Fibroblast of the conjunctiva (primary cell): ENCODE results near the gene JAZF1.

Experiments used
- DNase-seq: peaks from one replicate; pipeline ENCODE4 v3.0.0-alpha.2; 2010; ENCODE audit warnings: low read depth

The JAZF1 gene

DNA sequence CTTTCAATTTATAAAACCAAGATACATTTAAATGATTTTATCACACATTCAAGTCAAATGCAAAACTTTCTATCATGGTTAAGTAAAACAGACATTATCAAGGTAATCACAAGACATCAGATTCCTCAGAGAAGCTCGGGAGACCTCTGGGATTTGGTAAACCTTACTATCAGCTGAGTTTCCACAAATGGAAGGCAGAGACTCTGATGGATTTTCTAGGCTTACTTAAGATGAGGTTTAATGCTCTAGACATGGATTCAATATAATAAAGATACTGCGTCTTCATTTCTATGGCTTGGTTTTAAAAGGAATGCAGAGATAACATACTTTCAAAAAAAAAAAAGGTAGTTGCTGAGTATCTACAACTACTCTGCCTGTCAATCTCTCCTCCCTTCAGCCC lies 171.7 kb downstream of the JAZF1 start:
- no peak for DNase-seq

DNA sequence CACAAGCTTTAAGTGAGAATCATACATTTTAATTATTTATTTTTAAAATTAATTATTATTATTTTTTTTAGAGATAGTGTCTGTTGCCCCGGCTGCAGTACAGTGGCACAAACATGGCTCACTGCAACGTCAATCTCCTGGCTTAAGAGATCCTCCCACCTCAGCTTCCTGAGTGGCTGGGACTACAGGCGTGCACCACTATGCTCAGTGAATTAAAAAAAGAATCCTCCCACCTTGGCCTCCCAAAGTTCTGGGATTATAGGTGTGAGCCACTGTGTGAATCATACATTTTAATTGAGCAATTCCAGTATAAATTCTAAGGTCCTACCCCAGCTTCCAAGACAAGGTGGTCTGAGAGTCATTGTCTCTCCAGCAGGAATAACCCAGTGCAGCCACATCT lies 172.4 kb downstream of the JAZF1 start:
- DNase-seq, result no peak

DNA sequence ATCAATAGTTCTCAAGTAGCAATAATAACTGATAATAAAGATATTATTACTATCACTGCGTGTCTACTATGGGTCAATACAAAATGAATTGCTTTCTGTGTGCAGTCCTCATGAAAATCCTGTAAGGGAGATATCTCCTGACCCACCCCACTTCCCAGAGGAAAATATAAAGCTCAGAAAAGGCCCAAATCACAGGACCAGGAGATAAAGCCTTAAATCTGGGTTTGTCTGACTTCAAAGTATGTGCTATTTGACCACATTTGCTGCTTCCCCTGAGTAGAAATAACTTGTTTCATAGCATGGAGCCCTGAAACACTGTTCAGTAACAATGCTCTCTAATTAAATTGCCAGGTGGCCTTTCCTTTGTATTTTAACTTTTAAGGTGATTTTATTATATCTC lies 174.1 kb downstream of the JAZF1 start:
- DNase-seq, result no peak

DNA sequence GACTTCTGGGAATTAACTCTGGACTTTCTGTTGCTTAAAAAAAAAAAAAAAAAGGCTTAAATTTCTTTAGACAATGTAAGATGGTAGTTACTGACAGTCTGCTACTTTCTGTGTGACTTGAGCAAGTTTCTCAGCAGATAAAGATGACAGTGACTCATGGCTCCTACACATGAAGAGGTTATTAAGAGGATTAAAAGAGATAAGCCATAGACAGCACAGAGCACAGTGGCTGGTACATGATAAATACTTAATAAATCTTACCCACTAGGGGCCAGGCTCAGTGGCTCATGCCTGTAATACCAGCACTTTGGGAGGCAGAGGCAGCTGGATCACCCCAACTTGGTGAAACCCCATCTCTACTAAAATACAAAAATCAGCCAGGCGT lies 174.8 kb downstream of the JAZF1 start:
- no peak for DNase-seq

DNA sequence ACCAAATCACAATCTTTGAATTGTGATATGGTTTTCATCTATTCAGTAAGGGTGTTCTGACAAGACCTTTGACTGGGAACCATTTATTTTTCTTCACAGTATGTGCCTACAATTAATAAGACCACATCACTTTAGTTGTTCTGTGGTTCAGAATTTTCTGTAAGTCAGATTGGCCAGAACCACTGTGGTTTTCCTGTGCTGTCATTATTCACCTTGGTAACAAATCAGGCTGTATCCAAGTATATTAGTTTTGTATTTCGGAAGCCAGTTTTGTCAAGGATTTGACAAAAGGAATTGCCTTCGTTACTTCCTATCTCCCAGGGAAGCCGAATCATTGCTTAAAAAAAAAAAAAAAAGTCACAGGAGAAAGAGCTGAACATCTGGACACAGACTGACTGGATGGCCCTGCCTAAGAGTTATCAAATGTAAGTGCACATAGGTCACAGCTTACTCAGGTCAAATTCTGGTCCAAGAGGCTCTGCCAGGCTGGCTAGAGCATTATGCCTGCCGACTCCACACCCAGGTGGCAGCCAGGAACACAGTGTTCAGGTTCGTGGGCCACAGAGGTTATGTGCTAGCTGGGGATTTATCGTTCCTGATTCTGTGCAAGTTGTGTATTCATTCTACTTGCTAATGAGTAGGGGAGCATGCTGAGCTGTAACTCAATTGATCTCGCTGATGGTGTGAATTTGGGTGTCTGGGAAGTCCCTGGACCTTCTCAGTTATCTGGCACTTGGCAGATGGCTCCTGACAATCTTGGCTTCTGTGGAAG lies 175.3 kb downstream of the JAZF1 start:
- no peak for DNase-seq

DNA sequence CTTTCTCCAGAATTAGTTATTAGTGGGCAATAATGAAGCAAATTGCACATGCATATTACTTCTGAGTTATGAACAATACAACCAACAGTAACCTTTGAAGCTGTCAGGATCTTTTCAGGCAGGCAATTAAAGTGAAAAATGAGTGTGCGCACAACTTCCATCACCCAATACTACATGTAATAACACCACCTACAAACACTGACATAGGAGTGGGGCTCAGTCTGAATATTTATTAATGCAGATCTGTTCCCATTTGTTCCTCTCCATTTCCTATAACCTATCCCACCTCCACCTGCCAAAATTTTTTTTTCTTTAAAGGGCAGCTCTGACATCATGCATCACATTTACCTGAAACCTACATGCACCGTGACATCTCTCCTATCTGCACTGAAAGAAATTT lies 177.2 kb downstream of the JAZF1 start:
- DNase-seq, result no peak

DNA sequence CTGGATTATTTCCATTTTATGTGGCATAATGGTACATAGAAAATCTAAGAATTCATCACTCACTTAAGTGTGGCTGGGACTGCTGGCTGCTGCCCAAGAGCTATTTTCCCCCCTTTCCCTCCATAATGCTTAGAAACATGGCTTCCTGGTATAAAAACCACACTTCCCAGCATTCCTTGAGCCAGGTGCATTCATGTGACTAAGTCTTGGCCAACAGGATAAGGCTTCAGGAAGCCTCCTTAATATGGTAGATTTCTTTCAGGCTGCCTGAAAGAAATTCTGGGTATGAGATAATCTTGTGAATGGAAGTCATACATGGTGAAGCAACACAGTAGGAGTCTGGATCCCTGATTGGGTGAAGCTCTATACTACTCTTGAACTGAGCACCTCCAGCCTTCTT lies 178.0 kb downstream of the JAZF1 start:
- DNase-seq, result no peak

DNA sequence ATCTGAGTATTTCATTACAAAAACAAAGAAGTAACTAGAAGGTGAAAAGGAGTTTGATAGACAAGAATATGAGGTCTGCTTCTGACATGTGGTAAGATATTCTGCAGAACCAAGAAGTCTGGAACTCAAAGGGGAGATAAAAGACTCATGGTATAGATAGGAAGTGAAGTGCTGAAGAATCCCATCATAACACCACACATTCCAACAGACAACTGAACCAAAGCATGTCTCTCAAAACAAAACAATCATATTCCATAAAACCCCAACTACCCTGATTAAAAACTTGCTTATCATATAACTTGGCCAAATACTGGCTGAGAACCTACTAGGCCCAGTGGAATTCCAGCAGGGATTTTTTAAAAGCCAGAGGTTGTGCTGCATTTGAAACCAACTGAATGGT lies 178.7 kb downstream of the JAZF1 start:
- no peak for DNase-seq

DNA sequence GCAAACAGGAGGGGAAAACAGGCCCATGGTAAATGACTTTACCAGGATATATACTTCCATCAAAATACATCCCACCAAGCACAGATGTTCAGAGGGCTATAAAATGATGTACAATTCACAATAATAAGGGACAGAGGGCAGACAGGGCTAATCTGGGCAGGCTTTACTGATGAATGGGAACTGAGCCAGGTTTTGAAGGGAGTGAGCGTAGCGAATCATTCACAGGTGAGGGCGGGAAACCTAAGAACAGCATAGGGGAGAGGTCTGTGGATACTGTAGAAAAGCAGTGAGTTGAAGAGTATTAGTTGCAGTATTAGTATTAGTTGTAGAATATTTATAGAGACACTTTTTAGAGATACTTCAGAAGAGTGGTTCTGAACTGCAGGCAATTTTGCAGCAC lies 180.8 kb downstream of the JAZF1 start:
- DNase-seq, result no peak

DNA sequence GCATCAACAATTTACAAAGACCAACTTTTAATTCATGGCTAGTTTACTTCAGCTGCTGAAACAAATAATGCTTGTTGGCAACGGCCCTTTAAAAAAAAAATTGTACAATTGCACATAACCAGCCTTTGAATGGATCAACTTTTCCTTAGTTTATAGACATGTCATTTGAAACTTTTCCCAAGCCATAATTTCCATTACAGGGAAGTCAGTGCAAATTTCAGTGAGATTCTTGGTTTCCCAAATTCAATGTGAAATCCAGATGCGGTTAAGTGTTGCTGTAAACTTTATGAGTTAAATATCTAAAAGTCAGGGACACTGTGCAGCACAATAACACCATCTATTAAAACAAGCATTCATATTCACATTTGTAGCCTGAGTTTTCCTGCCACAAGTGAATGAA lies 182.2 kb downstream of the JAZF1 start:
- DNase-seq, result no peak

DNA sequence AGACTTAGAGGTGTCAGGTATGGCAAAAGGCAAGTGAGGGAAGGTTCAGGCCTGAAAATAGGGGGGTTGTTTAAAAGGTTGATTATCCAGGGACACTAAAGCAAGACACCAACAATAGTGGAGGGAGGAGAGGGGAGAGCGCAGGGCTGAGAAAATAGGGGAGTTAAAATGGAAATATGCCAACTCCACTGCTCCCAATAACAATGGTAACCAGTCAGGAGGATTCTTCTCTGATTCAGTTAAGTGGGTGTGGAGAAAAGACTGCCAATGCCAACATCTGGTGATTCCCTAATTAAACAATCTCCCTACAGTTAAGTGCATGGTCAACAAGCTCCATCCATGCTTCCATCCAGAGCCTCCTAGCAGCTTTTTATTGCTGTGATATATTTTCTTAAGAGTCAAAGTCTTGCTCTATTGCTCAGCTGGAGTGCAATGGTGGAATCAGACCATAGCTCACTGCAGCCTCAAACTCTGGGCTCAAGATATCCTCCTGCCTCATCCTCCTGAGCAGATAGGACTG lies 183.3 kb downstream of the JAZF1 start:
- DNase-seq, result no peak

DNA sequence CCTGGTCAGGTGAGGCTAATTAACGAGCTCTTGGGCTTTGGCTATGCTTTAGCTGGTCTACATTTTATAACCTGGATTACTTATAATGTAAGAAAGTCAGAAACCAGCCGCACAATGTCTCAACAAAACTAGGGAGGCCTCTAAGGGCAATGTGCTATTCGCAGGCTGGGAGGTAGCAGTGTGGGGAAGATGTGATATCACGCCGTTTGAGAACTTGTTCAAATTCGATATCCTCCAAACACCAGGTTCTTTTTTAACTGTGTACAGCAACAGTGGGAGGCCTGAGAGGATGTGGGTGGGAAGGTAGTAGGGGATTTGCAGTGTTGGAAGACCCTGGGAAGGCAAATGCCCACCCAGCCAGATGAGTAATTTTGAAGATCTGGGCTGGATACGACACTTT lies 184.5 kb downstream of the JAZF1 start:
- DNase-seq, result no peak

DNA sequence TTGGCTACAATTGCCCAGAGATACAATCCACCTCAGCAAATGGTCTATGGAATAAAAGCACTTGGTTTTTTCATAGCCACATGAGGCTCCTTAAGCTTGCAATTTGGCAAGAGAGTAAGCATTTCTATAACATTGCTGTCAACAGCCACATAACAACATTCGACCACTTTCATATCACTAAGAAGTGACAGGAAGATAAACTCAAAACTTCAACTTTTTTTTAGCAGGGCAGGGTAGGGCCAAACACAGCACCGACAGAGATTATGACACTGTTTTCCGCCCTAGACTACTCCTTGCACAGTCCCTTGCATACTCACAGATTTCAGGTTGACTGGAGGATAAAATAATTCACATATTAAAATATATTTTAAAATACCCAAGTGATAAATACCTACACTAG lies 185.4 kb downstream of the JAZF1 start:
- no peak for DNase-seq

DNA sequence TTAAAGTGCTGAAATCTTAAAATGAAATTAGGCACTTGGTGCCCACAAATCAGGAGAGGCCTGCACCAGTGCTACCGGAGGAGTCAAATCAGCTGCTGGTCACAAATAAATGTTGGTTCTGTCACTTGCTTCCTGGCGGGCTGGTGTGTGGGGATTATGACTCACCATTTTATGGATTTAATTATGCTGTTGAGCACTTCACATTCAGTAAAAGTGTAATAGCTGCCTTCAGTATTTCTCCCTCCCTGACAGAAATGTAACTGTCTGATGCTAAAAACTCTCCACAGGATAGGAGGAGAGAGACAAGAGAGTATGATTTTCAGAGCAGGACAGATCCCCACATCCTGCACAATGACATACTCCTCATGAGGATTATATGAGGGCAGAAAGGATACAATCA lies 186.0 kb downstream of the JAZF1 start:
- no peak for DNase-seq

DNA sequence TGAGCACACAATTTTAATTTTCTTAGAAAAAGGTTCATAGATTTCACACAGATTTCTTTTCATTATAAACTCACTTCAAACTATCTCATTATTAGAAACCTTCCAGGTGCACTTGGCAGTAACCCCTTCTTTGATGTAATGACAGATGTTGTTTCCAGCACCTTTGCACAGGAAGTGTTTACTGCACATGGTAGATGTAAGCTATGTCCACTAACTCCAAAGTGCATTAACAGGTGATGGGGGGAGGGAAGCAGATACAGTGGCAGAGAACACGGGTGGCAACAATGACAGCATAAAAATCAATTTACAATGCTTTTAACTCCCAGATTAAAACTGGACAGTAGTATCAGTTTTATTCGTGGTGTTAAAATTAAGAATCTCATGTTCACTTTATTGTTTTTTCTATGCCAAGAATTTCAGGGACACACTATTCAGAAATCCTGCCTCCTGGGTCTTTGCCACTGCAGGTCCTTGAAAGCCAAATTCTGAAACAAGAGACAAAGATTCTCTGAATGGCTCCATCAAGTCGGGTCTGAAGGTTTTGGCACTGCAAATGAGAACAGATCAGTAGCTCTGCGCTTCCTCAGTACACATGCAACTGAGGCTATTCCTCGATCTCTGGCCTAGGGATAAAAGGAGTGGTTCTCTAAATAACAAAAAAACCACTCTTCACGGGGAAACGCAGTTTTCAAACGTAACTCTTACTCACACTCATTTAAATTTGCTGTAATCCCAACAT lies 187.7 kb downstream of the JAZF1 start:
- no peak for DNase-seq

DNA sequence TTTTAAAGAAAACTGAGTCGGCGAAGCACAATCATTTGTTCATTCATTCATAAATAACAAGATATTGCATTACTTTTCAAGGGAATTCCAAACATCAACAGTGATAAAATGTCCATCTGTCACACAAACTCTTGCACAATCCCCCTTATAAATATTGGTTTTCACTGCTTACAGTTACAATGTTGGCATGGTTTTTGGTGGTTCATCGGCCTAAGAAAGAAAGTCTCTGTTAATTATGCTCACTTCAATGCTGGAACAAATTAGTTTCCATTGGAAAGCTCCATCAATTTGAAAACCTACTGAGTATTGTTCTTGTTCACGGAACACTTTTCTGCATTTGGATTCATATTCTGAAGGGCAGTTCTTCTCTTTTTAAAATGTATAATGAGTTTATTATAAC lies 188.5 kb downstream of the JAZF1 start:
- no peak for DNase-seq

DNA sequence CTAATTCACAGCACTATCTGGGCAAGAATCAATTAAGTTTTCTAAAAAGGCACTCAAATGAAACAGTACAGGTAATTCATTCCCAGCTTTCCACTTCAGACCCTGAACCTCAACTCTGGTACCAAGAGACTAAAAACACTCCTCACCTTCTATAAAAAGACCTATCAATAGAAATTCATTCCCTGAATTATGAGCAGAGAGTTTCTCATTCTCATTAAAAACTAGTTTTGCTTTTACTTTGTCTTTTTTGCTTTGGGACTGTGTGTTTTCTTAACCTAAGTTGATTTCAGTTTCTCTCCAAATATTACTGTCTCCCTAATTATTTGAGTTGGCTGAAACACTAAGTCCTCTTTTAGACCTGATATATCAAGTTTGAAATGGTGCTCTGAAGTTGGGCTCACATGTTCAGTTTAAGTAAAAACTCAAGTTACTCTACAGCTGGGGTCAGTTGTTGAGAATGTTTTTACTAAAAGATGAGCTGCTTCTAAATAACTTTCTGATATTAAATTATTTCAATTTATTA lies 189.5 kb downstream of the JAZF1 start:
- no peak for DNase-seq

DNA sequence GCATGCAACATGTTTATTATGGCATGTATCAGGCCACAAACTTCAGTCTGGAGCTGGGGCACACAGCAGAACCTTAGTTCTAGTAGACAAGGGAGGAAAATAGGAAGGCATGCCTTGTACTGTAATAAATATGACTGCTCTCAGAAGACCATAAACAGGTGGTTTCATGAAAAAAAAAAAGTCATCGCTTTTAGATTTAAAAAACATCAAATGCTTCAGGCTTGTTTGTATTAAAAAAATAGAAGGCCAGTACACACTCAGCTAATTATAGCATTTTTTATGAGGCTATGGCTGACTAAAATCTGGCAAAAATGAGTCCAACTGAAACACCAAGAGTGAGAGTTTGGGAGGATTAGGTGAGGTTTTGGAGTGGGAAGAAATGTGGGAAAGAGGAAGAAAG lies 204.1 kb downstream of the JAZF1 start:
- DNase-seq, result no peak

DNA sequence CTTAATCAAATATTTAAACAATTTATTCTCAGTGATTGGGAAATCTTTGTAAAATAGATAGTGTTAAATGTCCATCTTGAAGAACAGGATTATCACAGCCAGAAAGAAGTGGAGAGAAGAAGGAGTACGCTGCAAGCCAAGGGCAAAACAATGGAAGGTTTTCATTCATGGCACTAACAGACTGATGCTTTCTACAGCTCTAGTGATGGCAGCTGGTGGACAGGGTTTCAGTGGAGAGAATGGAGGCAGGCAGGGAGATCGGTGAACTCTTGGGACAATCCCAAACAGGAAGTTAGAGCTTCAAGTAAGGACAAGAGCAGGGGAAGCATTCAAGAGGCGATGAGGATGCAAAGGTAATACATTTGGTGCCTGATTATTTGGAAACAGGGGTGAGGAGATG lies 207.0 kb downstream of the JAZF1 start:
- DNase-seq, result no peak

DNA sequence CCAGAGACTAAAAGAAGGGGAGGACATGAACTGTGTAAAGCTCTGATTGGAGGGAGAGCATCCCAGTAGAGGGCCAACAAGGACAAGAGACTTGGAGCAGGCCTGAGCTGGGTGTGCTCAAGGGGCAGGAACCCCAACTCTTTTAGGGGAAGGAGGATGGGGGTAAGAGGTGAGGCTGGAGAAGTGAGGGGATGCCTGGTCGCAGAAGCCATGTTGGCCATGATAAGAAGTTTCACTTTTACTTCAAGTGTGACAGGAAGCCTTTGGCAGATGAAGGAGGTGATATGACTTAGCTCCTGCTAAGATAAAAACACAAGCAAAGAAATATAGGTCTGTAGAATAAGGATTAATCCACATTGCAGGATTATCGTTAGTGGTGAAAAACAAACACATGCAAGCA lies 208.3 kb downstream of the JAZF1 start:
- DNase-seq, result no peak

DNA sequence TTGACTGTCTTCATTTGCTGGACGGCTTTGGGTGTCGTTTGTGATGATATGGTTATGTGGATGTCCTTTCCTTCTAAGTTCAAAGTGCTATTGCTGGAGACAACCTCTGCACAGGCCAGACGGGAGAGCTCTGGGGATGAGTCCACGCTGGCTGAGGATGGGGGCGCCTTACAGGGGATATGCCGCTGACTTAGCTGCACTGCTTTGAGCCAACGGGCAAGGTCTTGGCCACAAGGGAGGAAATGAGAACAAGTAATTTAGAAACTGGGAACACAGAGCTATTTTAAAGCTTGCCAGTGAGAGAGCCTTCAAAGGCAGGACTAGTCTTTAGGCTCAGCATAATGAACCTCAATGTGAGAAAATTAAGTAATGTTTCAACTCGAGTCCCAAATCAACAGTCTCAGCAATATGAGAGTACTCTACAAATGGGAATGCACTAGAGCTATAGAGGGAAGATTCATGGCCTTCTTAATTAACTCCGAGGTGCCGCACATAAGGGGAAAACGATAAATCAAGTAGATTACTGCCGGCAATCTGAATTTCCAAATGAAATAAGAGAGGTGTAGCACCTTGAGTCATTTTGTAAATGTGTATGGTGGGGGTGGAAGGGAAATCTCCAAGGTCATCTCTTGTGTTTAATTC lies 209.3 kb downstream of the JAZF1 start:
- no peak for DNase-seq

DNA sequence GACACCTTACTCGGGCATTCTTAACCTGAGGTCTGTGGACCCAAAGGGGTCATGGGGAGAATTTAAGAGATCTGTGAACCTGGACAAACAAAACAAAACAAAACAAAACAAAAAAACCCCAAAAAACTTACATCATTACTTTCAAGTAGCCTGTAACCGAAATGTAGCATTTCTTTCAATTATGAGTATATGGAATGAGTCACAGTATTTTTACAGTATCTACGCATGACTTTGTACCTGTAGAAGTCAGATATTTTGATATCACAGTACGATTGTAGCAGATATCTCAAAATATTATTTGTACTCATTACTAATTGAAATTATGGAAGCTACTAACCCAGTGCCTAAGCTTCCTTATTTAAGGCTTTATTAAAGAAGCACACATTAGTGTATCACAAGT lies 210.2 kb downstream of the JAZF1 start:
- DNase-seq, result no peak

DNA sequence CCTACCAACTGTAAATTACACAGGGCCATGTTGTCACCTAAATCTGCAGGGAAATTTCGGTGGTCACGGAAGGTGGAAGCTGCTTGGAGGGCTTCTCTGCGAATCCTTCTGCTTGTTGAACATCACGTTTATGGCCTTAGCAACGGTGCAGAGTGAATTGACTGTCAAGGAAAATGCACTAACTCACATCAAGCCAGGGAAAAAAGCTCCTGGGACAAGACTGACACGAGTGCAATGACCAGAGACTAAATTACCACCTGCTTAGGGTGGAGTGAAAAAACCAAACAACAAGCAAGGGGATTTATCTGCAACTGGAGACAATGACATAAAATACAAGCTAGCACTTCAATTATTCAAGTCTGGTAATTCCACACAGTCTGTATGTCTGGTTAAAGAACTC lies 211.2 kb downstream of the JAZF1 start:
- DNase-seq, result no peak
